MM.1S (cell line): ENCODE measurements around the gene NFKBIZ.

Source experiments
- DNase-seq: peaks from one replicate; pipeline ENCODE4 v3.0.0-alpha.2; 2015
- H2AFZ ChIP-seq: fragments of 300-600 bp; sonication (generic); 2 replicates; pipeline ENCODE4 v1.6.0; 2016; ENCODE audit warnings: antibody characterized with exemption, low read length
- H3F3A ChIP-seq: fragments of 300-600 bp; sonication (generic); 2 replicates; pipeline ENCODE4 v1.6.1; 2016; ENCODE audit warnings: mild to moderate bottlenecking, antibody characterized with exemption, low read length, moderate library complexity, mixed read lengths; ENCODE audit not compliant: insufficient read depth
- H3K27ac ChIP-seq: fragments of 300-600 bp; sonication (generic); 2 replicates; pipeline ENCODE4 v1.5.1; 2016; ENCODE audit warnings: mild to moderate bottlenecking, low read length
- H3K27me3 ChIP-seq: fragments of 300-600 bp; sonication (generic); replicated peaks from 2 replicates; pipeline ENCODE4 v1.6.0; 2016; ENCODE audit warnings: low read length; ENCODE audit not compliant: insufficient read depth
- H3K36me3 ChIP-seq: fragments of 300-600 bp; sonication (generic); replicated peaks from 2 replicates; pipeline ENCODE4 v1.6.1; 2016; ENCODE audit warnings: mild to moderate bottlenecking, low read length, mixed read lengths; ENCODE audit not compliant: insufficient read depth
- H3K4me1 ChIP-seq: fragments of 300-600 bp; sonication (generic); 2 replicates; pipeline ENCODE4 v1.6.1; 2016; ENCODE audit warnings: low read length, mixed read lengths
- H3K4me2 ChIP-seq: fragments of 300-600 bp; sonication (generic); 2 replicates; pipeline ENCODE4 v1.6.0; 2016; ENCODE audit warnings: low read depth, low read length
- H3K4me3 ChIP-seq: fragments of 300-600 bp; sonication (generic); 2 replicates; pipeline ENCODE4 v1.5.1; 2016; ENCODE audit warnings: low read length, mixed read lengths
- H3K79me2 ChIP-seq: fragments of 300-600 bp; sonication (generic); 2 replicates; pipeline ENCODE4 v1.6.1; 2016; ENCODE audit warnings: mixed run types, low read length, mixed read lengths
- H3K9ac ChIP-seq: fragments of 300-600 bp; sonication (generic); 2 replicates; pipeline ENCODE4 v1.6.1; 2016; ENCODE audit warnings: low read length, mixed read lengths
- H3K9me2 ChIP-seq: fragments of 300-600 bp; sonication (generic); replicated peaks from 2 replicates; pipeline ENCODE4 v1.6.1; 2016; ENCODE audit warnings: mild to moderate bottlenecking, low read length, mixed read lengths; ENCODE audit not compliant: insufficient read depth
- H3K9me3 ChIP-seq: fragments of 300-600 bp; sonication (generic); replicated peaks from 2 replicates; pipeline ENCODE4 v1.6.1; 2016; ENCODE audit warnings: mild to moderate bottlenecking, low read length, mixed read lengths; ENCODE audit not compliant: insufficient read depth
- H4K20me1 ChIP-seq: fragments of 300-600 bp; sonication (generic); 2 replicates; pipeline ENCODE4 v1.6.1; 2016; ENCODE audit warnings: mild to moderate bottlenecking, low read length, moderate library complexity, mixed read lengths; ENCODE audit not compliant: insufficient read depth
- CTCF ChIP-seq: fragments of 300-600 bp; sonication (generic); IDR thresholded peaks from 2 replicates; pipeline ENCODE4 v1.5.1; 2016; ENCODE audit warnings: antibody characterized with exemption, low read length, mixed read lengths
- EZH2 ChIP-seq: fragments of 300-600 bp; sonication (generic); optimal IDR thresholded peaks from 2 replicates; pipeline ENCODE3; 2017; ENCODE audit warnings: low read depth, mild to moderate bottlenecking, antibody characterized with exemption, low read length, mixed read lengths
- EZH2phosphoT487 ChIP-seq: fragments of 300-600 bp; sonication (generic); IDR thresholded peaks from 2 replicates; pipeline ENCODE4 v1.6.1; 2018; ENCODE audit warnings: antibody characterized with exemption, low read length

NFKBIZ gene

GRCh38 chr3:101851850-101852714 lies 2.8 kb downstream of the NFKBIZ start:
- Histone ChIP-seq H3K79me2 (peaks cover 37% of the 10 kb centered on the region), H4K20me1 (no peaks in the 10 kb centered on the region), H3K4me2 (peak overlapping the region; percentile 77), H3K27me3 (no peaks in the 10 kb centered on the region), H3K36me3 (peaks cover 29% of the 10 kb centered on the region), H3K4me3 (peak overlapping the region; percentile 92; the same call in 1 of the 2 replicates), H3K9ac (no peak overlapping the region), H2AFZ (no peak overlapping the region), H3F3A (peaks cover 21% of the 10 kb centered on the region), H3K9me3 (no peaks in the 10 kb centered on the region), H3K27ac (no peak overlapping the region), H3K4me1 (peaks cover 14% of the 10 kb centered on the region), H3K9me2 (no peaks in the 10 kb centered on the region)
- no peak for DNase-seq
- no peak for TF ChIP-seq CTCF
- TF ChIP-seq EZH2phosphoT487, result no peak
- no peak for TF ChIP-seq EZH2

- Histone ChIP-seq H3K9me2 (no peaks in the 10 kb centered on the region), H3K9me3 (no peaks in the 10 kb centered on the region), H3K9ac (no peak overlapping the region), H4K20me1 (no peaks in the 10 kb centered on the region), H3K36me3 (peaks cover 34% of the 10 kb centered on the region), H3K79me2 (peaks cover 37% of the 10 kb centered on the region), H3K4me1 (peaks cover 14% of the 10 kb centered on the region), H3K27me3 (no peaks in the 10 kb centered on the region), H3K4me3 (no peak overlapping the region), H3K27ac (no peak overlapping the region), H3F3A (peaks cover 18% of the 10 kb centered on the region), H2AFZ (no peak overlapping the region), H3K4me2 (no peak overlapping the region)
- TF ChIP-seq EZH2, result no peak
- DNase-seq, result no peak
Measured at GRCh38 chr3:101852983-101853840, 3.9 kb downstream of the NFKBIZ start.

- Histone ChIP-seq H3K4me2 (no peak overlapping the region), H3K27ac (no peak overlapping the region), H3K4me3 (no peak overlapping the region), H2AFZ (no peak overlapping the region), H3F3A (peaks cover 11% of the 10 kb centered on the region), H3K27me3 (no peaks in the 10 kb centered on the region), H3K79me2 (peaks cover 37% of the 10 kb centered on the region), H3K36me3 (peaks cover 34% of the 10 kb centered on the region), H4K20me1 (no peaks in the 10 kb centered on the region), H3K9me2 (no peaks in the 10 kb centered on the region), H3K9ac (no peak overlapping the region), H3K4me1 (peaks cover 8% of the 10 kb centered on the region), H3K9me3 (no peaks in the 10 kb centered on the region)
- no peak for DNase-seq
- TF ChIP-seq EZH2, result no peak
- TF ChIP-seq EZH2phosphoT487, result no peak
- TF ChIP-seq CTCF, result no peak
Measured at GRCh38 chr3:101853982-101854381, 4.7 kb downstream of the NFKBIZ start.
